Skeletal muscle cell (primary cell): ENCODE data around the gene PRKCB.

Experiments
- DNase-seq: peaks from one replicate; pipeline ENCODE4 v3.0.0-alpha.2; 2010; ENCODE audit warnings: low read depth
- H3K4me3 ChIP-seq: 2 replicates; pipeline ENCODE4 v1.5.1; 2011; ENCODE audit warnings: low read depth, mild to moderate bottlenecking, control low read depth, low read length, moderate library complexity

Gene PRKCB

GRCh38 chr16:24166661-24167528 is 331.1 kb downstream of the PRKCB start:
- no peak overlapping the region for H3K4me3 ChIP-seq
- DNase-seq: no peak

GRCh38 chr16:24168856-24169255 is 333.1 kb downstream of the PRKCB start:
- no peak for DNase-seq
- H3K4me3 ChIP-seq: no peak overlapping the region

- DNase-seq: no peak
- no peak overlapping the region for H3K4me3 ChIP-seq
Measured at GRCh38 chr16:24170407-24170806, 334.6 kb downstream of the PRKCB start.

GRCh38 chr16:24174504-24174903 is 338.7 kb downstream of the PRKCB start:
- no peak overlapping the region for H3K4me3 ChIP-seq
- no peak for DNase-seq

- no peak for DNase-seq
- no peak overlapping the region for H3K4me3 ChIP-seq
Measured at GRCh38 chr16:24174957-24175356, 339.2 kb downstream of the PRKCB start.

GRCh38 chr16:24178496-24178895 is 342.7 kb downstream of the PRKCB start:
- no peak overlapping the region for H3K4me3 ChIP-seq
- no peak for DNase-seq

- DNase-seq: no peak
- H3K4me3 ChIP-seq: no peak overlapping the region
Measured at GRCh38 chr16:24180451-24180850, 344.7 kb downstream of the PRKCB start.

- no peak overlapping the region for H3K4me3 ChIP-seq
- DNase-seq: no peak
Measured at GRCh38 chr16:24188021-24188542, 352.3 kb downstream of the PRKCB start.

- no peak overlapping the region for H3K4me3 ChIP-seq
- no peak for DNase-seq
Measured at GRCh38 chr16:24188751-24189318, 353.1 kb downstream of the PRKCB start.

- no peak for DNase-seq
- no peak overlapping the region for H3K4me3 ChIP-seq
Measured at GRCh38 chr16:24189941-24190340, 354.2 kb downstream of the PRKCB start.

GRCh38 chr16:24191876-24192402 is 356.2 kb downstream of the PRKCB start:
- no peak for DNase-seq
- no peak overlapping the region for H3K4me3 ChIP-seq

- no peak overlapping the region for H3K4me3 ChIP-seq
- no peak for DNase-seq
Measured at GRCh38 chr16:24195221-24195620, 359.4 kb downstream of the PRKCB start.

GRCh38 chr16:24198807-24199533 is 363.2 kb downstream of the PRKCB start:
- DNase-seq: no peak
- no peak overlapping the region for H3K4me3 ChIP-seq

GRCh38 chr16:24203675-24204074 is 367.9 kb downstream of the PRKCB start:
- DNase-seq: no peak
- H3K4me3 ChIP-seq: no peak overlapping the region

- no peak overlapping the region for H3K4me3 ChIP-seq
- DNase-seq: no peak
Measured at GRCh38 chr16:24204150-24204665, 368.4 kb downstream of the PRKCB start.

GRCh38 chr16:24206926-24207325 is 371.1 kb downstream of the PRKCB start:
- no peak for DNase-seq
- no peak overlapping the region for H3K4me3 ChIP-seq

GRCh38 chr16:24208710-24209109 is 372.9 kb downstream of the PRKCB start:
- H3K4me3 ChIP-seq: no peak overlapping the region
- DNase-seq: no peak

- no peak for DNase-seq
- no peak overlapping the region for H3K4me3 ChIP-seq
Measured at GRCh38 chr16:24214992-24215391, 379.2 kb downstream of the PRKCB start.

GRCh38 chr16:24216961-24217360 is 381.2 kb downstream of the PRKCB start:
- no peak overlapping the region for H3K4me3 ChIP-seq
- DNase-seq: no peak

- no peak overlapping the region for H3K4me3 ChIP-seq
- no peak for DNase-seq
Measured at GRCh38 chr16:24217461-24217860, 381.7 kb downstream of the PRKCB start.
